ENCODE measurements around the gene CNTNAP2. TPM values are rescaled to one million over a fixed set of nuclear protein-coding genes. Genes with fewer than 3 reads are reported as not detected.

Gene CNTNAP2
- total and polyA plus RNA-seq, 9 of the 15 experiments (the other 6 are each of a cell fraction or from before 2014, with no cell fraction given): 0.04 to 0.62 (median 0.09) TPM; not detected in 4

- Histone ChIP-seq H3K4me3 (no peak overlapping the region), H3K36me3 (ENCODE audit: control insufficient read depth, insufficient read depth, low read length) (no peaks in the 10 kb centered on the region), H3K4me2 (ENCODE audit: insufficient read depth, low read length) (no peak overlapping the region), H3K79me2 (ENCODE audit: control insufficient read depth, insufficient read depth, low read length) (no peaks in the 10 kb centered on the region), H2AFZ (ENCODE audit: low read depth, low read length) (no peak overlapping the region), H3K9me3 (replicated peaks; ENCODE audit: control insufficient read depth, insufficient read depth, low read depth, low read length) (no peaks in the 10 kb centered on the region), H3K4me1 (replicated peaks in 1 of 2; ENCODE audit: control insufficient read depth in 2 of 2, insufficient read depth in 2 of 2, low read length in 2 of 2) (no peaks in the 10 kb centered on the region), H4K20me1 (replicated peaks; ENCODE audit: control insufficient read depth, insufficient read depth, low read length) (no peaks in the 10 kb centered on the region), H3K27ac (ENCODE audit: extremely low read depth, low read depth, low read length) (no peak overlapping the region), H3K27me3 (ENCODE audit: control insufficient read depth in 2 of 2, insufficient read depth in 2 of 2, low read length in 2 of 2) (no peaks in the 10 kb centered on the region), H3K9me1 (ENCODE audit: control insufficient read depth, insufficient read depth, low read length) (no peaks in the 10 kb centered on the region), H3K9ac (ENCODE audit: insufficient read depth in 1 of 2, low read depth in 2 of 2, low read length in 2 of 2) (no peak overlapping the region)
- FAIRE-seq (no peak), ATAC-seq (no peak), DNase-seq (ENCODE audit: extremely low read depth in 1 of 4, low spot score in 3 of 4) (no peak)
- WGBS (ENCODE audit: insufficient coverage, low coverage, missing lambda C conversion rate): 0% methylated on average over 1 of the region's 1 CpG
- CTCF ChIA-PET (ENCODE audit: low intra/inter-chr PET ratio): no interaction called here
- POLR2A ChIA-PET: no interaction called here
- in situ Hi-C loops (cut with MboI): no loop called here
- no TSS peak for BruUV-seq (replicated peaks)
- intact Hi-C loops (cut with micrococcal nuclease): no loop called here
- TF ChIP-seq DLX4 (CRISPR knock-in tag; IDR thresholded peaks at IDR 0.05) (no peak), ZNF146 (CRISPR knock-in tag; IDR thresholded peaks at IDR 0.05; ENCODE audit: unreplicated experiment) (no peak), FOXA1 (IDR thresholded peaks at IDR 0.05; ENCODE audit: borderline replicate concordance) (no peak), RHOXF2B (CRISPR knock-in tag; conservative IDR thresholded peaks at IDR 0.05) (no peak), ATF1 (CRISPR knock-in tag; IDR thresholded peaks at IDR 0.05) (no peak), ATF1 (tag; IDR thresholded peaks at IDR 0.05) (no peak), PML (IDR thresholded peaks at IDR 0.05; ENCODE audit: low read length) (no peak), ZMIZ1 (IDR thresholded peaks at IDR 0.05; ENCODE audit: low read depth in 2 of 2, low read length in 2 of 2) (no peak), ZNF24 (IDR thresholded peaks at IDR 0.05) (no peak), PTTG1 (tag; IDR thresholded peaks at IDR 0.05; ENCODE audit: low read depth) (no peak), ZNF3 (CRISPR knock-in tag; IDR thresholded peaks at IDR 0.05) (no peak), CHCHD3 (CRISPR knock-in tag; IDR thresholded peaks at IDR 0.05) (no peak), CBFA2T2 (conservative IDR thresholded peaks at IDR 0.05) (no peak), SMARCC2 (IDR thresholded peaks at IDR 0.05; ENCODE audit: low read depth) (no peak), MEF2A (IDR thresholded peaks at IDR 0.05; ENCODE audit: control insufficient read depth, low read depth, low read length) (no peak), CREM (IDR thresholded peaks at IDR 0.05; ENCODE audit: low read depth) (no peak)
Measured at GRCh38 chr7:146262527-146262926, 145.9 kb downstream of the CNTNAP2 start.
